Activated naive CD4-positive, alpha-beta T cell (primary cell): ENCODE results near the gene P4HA1.
"Not testable (repeated sequence)": the region's sequence is repeated elsewhere in the genome, so short reads cannot be mapped to it uniquely, and the experiment has no call there.

ENCODE experiments used
- DNase-seq, 4 experiments: peaks; one replicate each; lab custom pipeline; 2025; lab: John Stamatoyannopoulos, UW

Gene P4HA1

DNA sequence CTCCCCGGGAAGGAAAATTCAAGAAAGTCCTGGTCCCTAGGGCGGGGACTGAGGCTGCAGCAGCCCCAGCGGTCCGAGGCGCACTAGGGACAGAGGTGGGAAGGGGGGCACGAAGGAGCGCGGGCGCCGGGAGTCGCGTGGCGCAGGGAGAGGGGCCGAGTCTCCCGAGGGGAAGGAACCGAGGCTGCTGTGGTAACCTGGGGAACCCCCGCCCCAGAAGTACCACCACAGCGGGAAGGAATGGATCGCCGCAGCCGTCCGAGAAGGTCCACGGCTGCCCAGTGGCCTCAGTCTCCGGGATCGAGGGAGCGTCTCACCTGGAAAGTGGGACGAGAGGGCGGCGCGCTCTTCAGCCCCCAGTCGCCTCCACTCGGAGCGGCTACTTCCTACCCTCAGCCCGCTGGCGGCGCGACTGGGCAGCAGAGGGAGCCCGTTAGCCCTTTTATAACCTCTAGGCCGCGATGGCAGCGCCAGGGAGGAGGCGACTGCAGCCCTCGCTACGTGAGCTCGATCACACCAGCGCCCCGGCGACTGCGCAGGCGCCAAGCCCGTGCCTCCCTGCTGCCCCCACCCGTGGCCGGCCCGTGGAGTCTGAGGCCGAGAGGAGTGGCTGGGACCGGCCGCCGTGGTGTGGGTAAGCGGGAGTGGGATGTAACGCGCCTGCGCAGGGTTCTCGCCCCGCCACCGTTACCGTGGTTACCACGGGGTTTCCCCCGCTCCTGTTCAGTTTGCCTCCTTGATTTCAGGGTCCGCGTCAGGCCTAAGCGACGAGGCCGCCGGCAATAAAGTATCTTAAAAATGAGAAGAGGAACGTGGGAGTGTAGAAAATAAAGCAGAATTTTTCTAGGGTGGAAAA, at the start of gene P4HA1:
Gene P4HA1 (minus strand): TSS at position 418 of the 856 bp plus-strand sequence. CDS start 21,983 bp downstream, outside the sequence.
- DNase-seq, result peak; percentile 89 to 96 (median 93)

DNA sequence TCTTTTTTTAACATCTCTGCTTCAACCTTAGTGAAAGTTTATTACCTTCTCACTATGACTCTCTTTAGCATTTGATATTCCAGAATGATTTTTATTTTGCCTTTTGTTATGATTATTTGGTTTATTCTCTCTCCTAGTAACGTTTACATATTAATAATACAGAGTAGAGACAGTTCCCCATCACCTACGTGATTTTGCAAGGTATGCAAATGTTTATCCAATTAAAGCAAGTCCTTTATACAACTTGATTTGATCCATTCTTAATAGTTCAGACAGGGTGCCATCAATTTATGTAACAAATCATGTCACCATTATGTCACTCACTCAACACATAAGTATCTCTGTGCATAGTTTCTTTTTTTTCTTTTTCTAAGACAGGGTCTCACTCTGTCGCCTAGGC, 44.9 kb upstream of the P4HA1 start:
- no peak for DNase-seq

DNA sequence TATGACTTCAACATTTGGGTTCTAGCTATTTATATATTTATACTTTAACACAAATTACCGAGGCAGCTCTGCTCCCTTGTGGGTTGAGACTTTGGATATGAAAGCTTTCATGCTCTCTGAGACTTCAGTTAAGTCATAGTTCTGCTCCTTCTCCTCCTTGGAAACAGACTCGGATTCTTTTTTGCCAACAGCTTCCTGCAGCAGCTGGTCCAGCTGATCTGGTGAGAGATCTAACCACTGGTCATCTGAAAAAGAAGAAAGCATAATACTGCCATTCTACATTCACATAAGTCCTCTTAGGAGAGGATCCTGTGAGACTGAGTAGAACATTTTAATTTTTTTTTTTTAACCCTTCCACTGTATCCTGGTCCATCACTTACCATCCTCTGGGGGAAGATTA, 42.6 kb upstream of the P4HA1 start:
- no peak for DNase-seq

DNA sequence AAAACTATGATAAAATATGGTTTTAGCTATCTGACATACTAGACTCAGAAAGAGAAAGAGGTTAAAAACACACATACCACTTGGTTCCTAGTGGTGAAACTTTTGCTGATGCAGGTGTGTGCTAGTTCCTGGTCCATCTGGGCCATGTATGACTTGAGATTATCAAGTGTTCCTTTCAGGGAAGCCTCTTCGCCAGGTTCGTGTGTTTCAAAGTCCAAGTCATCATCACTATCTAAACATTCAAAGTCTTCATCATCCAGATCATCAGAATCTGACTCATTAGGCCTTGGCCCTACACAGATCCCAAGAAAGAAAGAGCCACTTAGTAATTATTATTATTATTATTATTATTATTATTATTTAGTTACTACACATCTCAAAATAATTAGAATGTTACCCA, 40.0 kb upstream of the P4HA1 start:
- no peak for DNase-seq

DNA sequence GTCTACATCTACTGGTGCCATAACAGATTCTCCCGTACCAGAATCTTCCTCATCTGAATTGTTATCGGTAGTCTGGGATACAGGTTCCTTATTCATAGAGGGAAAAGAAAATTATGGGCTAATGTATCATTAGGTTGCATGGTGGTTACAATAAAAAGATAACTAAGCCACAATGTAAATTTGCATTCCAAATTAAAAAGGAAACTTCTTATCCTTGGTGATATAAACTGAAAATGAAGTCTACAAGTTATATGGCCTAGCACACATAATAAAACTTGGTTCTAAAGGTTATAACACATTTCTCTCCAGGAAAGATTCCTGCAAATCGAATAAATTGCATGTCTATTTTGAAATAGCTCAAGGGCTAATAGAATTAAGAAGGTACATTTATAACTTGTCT, 38.1 kb upstream of the P4HA1 start:
- no peak for DNase-seq

DNA sequence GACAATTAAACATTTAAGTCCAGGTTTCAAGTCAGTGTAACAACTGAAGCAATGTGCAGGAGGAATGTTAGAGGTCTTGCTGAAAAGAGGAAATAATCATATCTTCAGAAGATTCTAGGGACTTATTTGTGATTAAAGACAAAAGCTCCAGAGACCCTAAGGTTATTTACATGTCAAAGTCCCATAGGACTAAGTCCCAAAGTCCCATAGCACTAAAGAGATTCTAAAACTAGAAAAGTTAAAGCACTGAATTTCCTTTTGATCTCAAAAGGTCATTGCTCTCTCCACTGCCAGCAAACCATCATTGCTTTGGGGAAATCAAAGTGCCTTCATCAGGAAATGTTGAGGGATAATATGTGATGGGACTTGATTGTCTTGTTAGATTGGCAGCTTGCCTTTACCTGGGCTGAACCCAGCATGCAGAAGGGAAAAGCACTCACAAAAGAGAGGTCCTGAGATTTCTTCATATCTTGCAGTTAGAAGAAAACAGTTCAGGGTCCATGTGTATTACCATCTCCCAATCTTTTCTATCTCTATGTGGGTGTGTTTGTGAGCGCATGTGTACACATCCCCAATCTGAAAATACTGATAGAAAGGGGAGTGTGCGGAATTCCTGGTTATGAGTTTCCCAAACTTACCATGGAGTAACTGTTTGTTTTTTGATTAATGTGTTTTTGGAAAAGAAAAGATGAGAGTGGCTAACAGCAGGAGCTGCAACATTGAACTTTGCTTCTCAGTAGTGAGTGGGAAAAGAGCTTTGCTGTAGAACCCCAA, 35.4 kb upstream of the P4HA1 start:
- DNase-seq, result no peak

DNA sequence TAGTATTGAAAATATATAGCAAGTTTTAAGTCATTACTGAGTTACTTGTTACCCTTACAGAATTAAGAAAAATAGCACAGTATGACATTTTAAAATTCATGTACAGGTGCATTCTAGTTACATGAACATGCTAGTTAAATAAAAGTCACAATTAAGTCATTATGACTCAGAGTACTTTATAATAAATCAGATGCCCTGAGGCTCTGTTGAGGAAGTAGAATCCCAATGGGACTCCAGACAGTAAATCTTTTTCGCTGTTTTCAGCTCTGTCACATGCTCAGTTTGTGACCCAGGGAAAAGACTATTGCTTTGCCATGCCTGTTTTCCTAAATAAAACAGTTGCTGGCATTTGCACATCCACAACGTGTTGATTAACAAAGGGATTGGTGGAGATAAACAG, 34.6 kb upstream of the P4HA1 start:
- no peak for DNase-seq

DNA sequence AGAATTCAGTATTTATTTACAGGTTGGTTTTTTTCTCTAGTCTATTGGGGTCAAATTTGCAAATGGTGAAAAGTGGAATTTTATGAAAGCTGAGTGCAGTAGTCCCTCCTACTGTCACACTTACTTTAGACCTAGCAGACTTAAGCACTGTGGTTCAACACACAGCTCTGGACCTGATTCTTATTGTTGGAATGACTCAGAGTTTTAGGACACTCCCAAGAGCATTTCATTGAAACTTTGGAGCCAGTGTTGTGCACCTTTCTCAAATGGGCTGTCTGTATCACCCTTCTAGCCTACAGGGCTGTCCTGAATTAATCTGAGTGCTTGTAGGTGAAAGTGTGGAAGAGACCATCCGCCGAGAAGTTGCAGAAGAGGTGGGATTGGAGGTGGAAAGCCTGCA, 29.7 kb upstream of the P4HA1 start:
- DNase-seq, result no peak

DNA sequence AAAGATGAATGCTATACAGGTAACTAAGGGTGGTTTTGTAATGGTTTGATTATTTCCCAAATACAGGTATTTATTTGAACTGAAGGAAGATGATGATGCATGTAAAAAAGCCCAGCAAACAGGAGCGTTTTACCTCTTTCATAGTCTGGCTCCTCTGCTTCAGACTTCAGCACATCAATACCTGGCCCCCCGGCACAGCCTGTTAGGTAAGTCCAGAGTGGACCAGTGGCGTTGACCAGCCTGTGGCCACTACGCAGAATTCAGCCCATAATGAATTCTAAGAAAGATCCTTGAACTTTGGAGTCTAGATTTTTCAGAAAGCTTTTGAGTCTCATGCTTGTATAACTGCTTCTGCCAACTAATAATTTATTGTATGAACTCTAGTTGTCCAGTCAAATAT, 23.3 kb upstream of the P4HA1 start:
- no peak for DNase-seq

DNA sequence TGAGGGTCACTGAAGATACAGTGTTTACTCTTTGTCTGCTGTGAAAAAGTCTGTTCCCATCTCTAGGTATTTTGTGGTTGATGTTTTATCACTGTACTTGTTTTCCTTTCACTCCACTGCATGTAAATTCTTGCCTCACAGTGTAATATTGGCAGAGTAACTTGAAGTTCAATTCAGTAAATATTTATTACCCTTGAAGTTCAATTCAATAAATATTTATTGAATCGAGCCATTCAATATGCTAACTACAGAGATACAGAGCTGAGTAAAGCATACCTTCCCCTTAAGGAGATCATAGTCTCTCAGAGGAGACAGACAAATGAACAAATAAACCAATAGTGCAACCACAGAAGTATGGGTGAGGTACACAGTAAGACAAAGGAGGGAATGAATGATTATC, 22.8 kb upstream of the P4HA1 start:
- DNase-seq, result no peak

DNA sequence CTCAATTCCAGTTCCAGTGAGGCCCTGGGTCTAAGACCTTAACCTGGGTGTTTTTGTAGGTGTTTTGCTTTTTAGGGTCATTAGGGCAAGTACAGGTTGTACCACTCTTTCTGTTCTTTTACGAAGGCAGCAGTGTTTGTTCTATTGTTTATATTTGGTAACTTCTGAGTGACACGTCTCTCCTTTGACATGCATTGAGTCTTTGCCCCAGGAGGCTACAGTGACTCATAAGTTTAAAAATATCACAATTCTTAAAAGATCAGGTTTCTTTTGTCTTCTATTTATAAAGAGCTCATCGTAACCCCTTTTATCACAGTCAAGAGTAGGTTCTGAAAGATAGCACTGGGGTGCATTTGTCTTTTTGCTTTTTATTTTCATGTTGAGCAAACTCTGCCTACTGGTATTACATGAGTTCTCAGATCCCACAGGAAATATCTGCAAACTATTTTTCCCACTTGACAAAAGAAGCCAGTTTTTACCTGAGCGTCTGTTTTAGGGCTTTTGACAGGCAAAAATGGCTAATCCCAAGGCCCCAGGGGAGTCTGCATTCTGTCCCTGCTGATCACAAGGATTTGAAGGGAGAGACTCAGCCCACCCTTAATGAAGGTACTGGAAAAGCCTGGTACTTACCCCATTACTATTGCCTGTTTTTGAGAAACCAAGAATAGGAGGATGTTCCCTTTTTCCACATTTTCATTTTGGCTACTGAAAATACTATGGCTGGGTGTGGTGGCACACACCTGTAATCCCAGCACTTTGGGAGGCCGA, 21.5 kb upstream of the P4HA1 start:
- no peak for DNase-seq

DNA sequence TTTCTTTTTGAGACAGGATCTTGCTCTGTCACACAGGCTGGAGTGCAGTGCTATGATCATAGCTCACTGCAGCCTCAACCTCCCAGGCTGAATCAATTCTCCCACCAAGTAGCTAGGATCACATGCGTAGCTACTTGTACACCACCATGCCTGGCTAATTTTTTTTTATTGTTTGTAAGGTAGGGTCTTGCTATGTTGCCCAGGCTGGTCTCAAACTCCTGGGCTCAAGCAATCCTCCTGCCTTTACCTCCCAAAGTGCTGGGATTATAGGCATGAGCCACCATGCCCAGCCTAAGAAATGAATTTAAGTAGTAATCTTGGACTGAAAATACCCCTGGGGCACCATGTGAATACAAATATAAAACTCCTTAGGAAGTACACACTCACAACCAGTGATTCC, 19.4 kb upstream of the P4HA1 start:
- DNase-seq, result no peak

DNA sequence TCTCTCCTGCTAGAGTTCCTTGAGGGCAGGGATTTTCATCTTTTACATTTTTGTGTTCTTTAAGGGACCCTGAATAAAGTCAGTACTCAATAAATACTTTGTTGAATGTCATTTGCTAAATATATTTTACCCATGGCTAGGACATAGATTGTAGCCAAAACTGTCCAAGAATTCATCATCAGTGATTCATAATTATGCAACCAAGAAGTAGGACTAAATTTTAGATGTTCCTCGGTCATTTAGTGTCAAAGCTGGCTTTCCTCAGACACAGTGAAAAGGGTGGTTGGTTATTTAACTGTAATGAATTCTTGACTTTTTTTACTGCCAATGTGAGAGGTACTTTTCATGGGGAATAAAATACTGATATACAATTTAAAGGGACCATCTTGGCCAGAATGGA, 16.9 kb upstream of the P4HA1 start:
- no peak for DNase-seq

DNA sequence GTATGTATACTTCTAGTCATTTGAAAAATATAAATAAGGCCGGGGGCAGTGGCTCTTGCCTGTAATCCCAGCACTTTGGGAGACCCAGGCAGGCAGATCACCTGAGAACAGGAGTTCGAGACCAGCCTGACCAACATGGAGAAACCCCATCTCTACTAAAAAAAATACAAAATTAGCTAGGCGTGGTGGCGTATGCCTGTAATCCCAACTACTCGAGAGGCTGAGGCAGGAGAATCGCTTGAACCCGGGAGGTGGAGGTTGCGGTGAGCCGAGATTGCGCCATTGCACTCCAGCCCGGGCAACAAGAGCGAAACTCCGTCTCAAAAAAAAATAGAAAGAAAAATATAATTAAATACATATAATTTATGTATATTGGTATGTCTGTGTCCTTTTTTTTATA, 15.4 kb upstream of the P4HA1 start:
- not testable (repeated sequence) for DNase-seq

DNA sequence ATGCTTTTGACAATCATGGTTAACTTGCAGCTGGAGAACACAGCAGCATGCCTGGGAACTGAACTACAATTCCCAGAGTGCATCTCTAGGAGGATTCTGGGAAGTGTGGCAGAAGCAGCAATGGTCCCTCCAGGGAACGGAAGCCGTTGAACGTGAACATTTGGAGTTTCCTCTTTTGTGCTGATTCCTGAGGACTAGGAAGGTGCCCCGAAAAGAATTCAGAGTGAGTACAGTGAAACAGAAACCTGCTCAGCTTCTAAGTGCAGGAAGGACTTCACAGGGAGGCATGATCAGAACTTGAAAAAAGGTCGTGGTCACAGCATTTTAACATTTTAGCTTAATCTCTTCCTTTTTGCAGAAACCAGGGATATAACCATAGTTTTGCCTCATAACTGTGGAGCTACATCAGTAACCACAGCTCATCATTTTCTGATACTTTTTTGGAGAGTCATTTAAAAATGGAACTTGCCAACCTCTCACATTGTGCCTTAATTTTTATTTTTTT, 13.7 kb upstream of the P4HA1 start, which contains the start of gene NUDT13:
Gene NUDT13 (plus strand): TSS at position 111 of the 505 bp plus-strand sequence. CDS start 3,911 bp downstream, outside the sequence.
- DNase-seq, result no peak

DNA sequence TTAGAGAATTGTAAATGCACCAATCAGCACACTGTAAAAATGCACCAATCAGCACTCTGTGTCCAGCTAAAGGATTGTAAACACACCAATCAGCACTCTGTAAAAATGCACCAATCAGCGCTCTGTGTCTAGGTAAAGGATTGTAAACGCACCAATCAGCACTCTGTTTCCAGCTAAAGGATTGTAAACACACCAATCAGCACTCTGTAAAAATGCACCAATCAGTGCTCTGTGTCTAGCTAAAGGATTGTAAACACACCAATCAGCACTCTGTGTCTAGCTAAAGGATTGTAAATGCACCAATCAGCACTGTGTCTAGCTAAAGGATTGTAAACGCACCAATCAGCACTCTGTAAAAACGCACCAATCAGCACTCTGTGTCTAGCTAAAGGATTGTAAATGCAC, 12.6 kb upstream of the P4HA1 start:
- not testable (repeated sequence) for DNase-seq

DNA sequence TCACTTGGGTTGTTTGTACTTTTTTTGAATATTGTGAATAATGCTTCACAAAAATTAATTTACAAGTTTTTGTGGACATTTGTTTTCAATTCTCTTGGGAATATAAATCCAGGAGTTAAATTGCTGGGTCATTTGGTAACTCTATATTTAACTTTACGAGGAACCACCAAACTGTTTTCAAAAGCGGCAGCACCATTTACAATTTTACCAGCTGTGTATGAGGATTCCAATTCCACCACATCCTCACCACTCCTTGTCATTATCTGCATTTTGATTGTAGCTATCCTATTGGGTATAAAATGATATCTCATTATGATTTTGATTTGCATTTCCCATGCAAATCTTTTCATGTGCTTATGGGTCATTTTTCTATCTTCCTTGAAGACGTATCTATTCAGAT, 9.6 kb upstream of the P4HA1 start:
- no peak for DNase-seq

DNA sequence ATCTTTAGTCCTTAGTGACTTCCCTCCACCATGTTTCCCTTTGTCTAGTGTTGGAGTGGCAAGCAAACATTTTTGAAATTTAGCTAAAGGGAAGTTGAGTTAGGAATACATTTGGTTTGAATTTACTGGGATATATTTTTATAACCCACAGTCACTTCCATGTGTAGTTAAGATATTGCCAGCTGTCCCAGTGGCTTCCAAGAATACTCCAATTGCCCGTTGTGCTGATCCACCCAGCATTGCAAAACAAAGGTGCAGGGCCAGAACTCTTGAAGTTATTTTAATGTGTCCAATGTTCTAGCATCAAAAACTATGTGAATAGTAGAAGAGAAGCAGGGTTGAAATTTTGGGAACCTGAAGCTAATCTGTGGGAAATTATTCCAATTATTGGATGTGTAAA, 2.5 kb upstream of the P4HA1 start:
- no peak for DNase-seq

DNA sequence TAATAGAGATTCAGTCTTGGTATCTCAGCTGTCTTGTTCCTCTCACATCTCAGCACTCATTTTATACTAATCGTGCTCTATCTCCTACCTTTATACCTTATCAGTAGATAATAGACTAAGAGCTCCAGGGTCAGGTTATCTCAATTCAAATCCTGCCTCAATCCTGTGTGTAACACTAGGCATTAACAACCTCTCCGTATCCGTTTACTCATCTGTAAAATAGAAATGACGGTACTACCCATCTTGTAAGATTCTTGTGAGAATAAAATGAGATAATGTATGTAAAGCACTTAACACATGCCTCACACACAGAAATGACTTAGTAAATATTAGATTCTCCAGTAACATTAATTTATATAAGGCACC, 622 bp upstream of the P4HA1 start:
- DNase-seq, result no peak

DNA sequence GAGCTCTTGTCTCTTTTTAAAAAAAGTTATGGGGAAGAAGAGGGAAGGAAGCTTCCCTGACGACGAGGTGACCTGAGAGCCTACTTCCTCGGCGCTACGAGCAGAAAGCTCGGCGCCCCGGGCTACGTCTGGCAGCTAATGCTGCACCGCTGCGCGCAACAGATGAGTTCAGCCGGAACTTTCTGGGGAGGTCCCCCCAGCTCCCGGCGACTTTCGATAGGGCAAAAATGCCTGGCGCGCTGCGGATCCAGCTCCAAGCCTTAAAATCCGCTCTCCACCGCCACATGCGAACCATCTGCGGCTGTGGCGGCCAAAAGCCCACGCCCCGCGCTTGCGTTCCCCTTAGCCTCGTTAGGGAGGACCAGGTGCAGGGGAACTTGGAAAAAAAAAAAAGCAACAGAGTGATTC, 621 bp downstream of the P4HA1 start:
- DNase-seq, result peak; percentile 28 to 57 (median 41)

DNA sequence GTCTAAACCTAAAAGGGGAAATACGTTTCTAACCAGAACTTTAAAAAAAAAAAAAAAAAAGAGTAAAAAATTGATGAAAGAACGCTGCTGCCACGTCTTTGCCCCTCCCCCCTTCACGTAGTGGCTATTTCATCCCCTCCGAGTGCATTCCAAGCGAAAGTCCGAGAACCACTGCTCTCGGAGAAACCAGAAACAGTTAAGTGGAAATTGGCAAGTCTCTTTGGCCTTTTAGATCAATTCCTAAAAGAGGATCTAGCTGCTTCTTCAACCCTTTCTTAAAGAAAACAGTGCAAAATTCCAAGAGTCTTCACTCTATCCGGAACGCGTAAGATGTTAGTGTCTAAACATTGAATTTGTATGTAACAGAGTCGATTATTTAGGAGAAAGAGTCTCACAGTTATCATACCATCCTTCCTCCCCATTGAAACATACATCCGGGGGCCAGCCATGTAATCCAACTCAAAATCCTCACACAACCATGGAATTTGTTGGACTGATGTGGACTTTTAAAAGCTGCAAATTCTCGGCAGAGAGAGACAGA, 1.1 kb downstream of the P4HA1 start:
- DNase-seq, result no peak

DNA sequence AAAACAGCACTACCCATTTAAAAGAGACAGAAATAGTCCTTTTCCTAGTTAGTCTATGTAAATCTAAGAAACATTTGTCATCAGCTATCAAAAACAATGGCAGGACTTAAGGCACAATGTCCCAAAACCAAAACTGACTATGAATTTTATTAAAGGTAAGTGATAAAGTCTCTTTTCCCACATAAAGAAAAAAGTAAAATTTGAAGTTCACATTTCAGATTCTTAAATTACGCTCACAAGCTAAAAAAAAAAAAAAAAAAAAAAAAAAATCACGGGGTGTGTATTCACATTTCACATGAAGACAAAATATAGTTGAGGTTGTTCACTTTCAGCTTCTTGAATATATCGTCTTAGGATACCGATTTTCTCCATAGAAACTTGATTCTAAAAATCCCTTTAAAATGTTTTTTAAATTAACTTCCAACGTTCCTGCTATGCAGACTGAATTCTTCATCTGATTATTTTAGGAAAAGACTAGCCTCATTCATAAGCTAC, 1.6 kb downstream of the P4HA1 start:
- no peak for DNase-seq
